ENCODE measurements around the gene CCDC102A.

Gene CCDC102A

GRCh38 chr16:57537194-57537505 is 779 bp upstream of the CCDC102A start:
- Histone ChIP-seq H3K27ac (peak overlapping the region in 1 of 2 donors; percentile 98), H3K4me3 (peak overlapping the region; percentile 99)
- DNase-seq (ENCODE audit: low spot score) = no peak
- no peak for TF ChIP-seq CTCF (IDR thresholded peaks at IDR 0.05)

- peak overlapping the region; percentile 84 to 98 for H3K27ac ChIP-seq
- no peak for TF ChIP-seq CTCF (IDR thresholded peaks at IDR 0.05)
- H3K4me3 ChIP-seq = peak overlapping the region; percentile 99
- DNase-seq (ENCODE audit: low spot score) = peak; percentile 95
These were observed 578 bp downstream of the CCDC102A start for GRCh38 chr16:57535680-57536305.

GRCh38 chr16:57534881-57535658 is 1.3 kb downstream of the CCDC102A start:
- H3K4me3 ChIP-seq = peak overlapping the region; percentile 99
- peak; percentile 74 for DNase-seq (ENCODE audit: low spot score)
- no peak for TF ChIP-seq CTCF (IDR thresholded peaks at IDR 0.05)
- peak overlapping the region; percentile 84 to 98 for H3K27ac ChIP-seq

GRCh38 chr16:57534337-57534880 is 2.0 kb downstream of the CCDC102A start:
- no peak for TF ChIP-seq CTCF (IDR thresholded peaks at IDR 0.05)
- Histone ChIP-seq H3K27ac (peak overlapping the region in 1 of 2 donors; percentile 98), H3K4me3 (peak overlapping the region; percentile 99)
- DNase-seq (ENCODE audit: low spot score) = peak; percentile 72

GRCh38 chr16:57533431-57534336 is 2.7 kb downstream of the CCDC102A start:
- TF ChIP-seq CTCF (IDR thresholded peaks at IDR 0.05) = no peak
- DNase-seq (ENCODE audit: low spot score) = peak; percentile 74
- H3K27ac ChIP-seq = peak overlapping the region in 1 of 2 donors; percentile 98
- peak overlapping the region; percentile 59 for H3K4me3 ChIP-seq

- TF ChIP-seq CTCF (IDR thresholded peaks at IDR 0.05) = no peak
- DNase-seq (ENCODE audit: low spot score) = peak; percentile 72
These were observed 4.1 kb downstream of the CCDC102A start for GRCh38 chr16:57532266-57532625.

More at GRCh38 chr16:57532266-57532625, 4.1 kb downstream of the CCDC102A start:
- Histone ChIP-seq H3K4me3 (peak overlapping the region; percentile 59), H3K27ac (no peak overlapping the region)

All from coronary artery (tissue), 2 donors.